IPS DF 4.7 (cell line): ENCODE data around the gene PRKCZ.

Experiments used
- DNase-seq: peaks from one replicate; pipeline ENCODE4 v3.0.0-alpha.2; 2013; ENCODE audit warnings: low spot score; ENCODE audit errors: extremely low read depth

The PRKCZ gene

GRCh38 chr1:2227346-2228156 is 177.3 kb downstream of the PRKCZ start:
- DNase-seq = peak; percentile 72

DNA sequence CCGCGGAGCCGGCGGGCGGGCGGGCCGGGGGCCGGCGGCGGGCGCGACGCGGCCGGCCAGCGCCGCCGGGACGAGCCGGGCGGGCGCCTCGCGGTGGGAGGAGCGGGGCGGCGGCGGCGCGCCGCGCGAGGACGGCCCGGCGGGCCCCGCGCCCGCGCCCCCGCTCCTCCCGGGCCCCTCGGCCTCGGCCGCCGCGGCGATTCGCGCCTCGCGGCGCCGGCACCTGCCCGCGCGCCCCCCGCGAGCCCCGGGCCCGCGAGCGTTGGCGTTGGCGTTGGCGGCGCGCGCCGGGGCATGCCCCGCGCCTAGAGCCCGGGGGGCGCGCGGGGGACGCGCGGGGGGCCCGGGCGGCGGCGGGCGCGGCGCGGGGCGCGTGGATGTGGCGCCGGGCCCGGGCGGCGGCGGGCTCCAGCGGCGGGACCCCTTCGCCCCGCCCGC is 178.0 kb downstream of the PRKCZ start, which contains the start of gene SKI:
Gene SKI, plus strand, starts transcription at position 163 of the 438 bp plus-strand sequence. CDS start 448 bp downstream, outside the sequence.
- no peak for DNase-seq

DNA sequence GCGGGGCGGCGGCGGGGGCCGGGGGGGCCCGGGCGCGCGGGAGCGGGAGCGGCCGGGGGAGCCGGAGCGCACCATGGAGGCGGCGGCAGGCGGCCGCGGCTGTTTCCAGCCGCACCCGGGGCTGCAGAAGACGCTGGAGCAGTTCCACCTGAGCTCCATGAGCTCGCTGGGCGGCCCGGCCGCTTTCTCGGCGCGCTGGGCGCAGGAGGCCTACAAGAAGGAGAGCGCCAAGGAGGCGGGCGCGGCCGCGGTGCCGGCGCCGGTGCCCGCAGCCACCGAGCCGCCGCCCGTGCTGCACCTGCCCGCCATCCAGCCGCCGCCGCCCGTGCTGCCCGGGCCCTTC is 178.5 kb downstream of the PRKCZ start:
- DNase-seq = no peak

DNA sequence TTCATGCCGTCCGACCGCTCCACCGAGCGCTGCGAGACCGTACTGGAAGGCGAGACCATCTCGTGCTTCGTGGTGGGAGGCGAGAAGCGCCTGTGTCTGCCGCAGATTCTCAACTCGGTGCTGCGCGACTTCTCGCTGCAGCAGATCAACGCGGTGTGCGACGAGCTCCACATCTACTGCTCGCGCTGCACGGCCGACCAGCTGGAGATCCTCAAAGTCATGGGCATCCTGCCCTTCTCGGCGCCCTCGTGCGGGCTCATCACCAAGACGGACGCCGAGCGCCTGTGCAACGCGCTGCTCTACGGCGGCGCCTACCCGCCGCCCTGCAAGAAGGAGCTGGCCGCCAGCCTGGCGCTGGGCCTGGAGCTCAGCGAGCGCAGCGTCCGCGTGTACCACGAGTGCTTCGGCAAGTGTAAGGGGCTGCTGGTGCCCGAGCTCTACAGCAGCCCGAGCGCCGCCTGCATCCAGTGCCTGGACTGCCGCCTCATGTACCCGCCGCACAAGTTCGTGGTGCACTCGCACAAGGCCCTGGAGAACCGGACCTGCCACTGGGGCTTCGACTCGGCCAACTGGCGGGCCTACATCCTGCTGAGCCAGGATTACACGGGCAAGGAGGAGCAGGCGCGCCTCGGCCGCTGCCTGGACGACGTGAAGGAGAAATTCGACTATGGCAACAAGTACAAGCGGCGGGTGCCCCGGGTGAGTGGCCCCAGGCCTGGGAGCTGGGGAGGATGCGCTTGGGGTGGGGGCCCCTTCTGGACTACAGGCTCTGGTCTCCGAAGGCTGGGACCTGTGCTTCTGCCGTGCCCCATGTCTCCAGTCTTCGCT is 179.0 kb downstream of the PRKCZ start:
- no peak for DNase-seq

DNA sequence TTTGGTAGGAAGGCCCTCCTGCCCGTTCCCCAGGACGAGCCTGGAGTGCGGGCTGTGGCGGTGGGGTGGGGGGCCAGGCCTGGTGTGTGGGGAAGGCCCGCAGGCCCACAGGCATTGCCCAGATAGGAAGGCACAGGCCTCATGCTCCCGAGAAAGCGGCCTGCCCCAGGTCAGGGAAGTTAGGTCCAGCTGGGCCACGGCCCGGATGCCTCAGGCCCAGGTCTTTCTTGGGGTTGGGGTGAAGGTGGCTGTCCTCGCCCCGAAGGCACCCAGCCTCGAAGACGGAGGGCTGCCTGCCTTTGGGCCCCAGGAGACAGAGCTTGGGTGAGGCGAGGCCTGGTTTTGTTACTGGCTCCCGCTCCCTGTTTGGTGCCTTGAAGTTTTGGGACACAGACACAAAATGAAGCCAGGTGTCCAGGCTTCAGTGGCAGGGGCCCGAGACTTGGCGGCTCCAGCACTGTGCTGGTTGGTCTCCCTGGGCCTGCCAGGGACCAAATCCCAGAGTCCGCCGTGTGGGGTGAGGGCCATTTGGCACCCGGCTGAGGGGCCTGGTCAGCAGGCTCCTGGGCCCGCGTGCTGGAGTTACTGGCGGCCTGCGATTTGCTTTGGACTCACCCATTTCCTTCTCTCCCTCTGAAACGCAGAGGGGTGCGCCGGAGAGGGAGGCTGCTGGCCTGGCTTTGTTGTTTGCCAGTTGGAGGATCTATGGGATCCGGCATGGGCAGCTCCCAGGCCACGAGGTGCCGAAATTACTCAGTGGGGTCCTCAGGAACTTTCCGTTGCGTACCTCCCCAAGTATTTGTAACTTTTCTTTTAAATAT is 179.9 kb downstream of the PRKCZ start:
- no peak for DNase-seq

- no peak for DNase-seq
Observed at GRCh38 chr1:2230781-2231531, 180.7 kb downstream of the PRKCZ start.

GRCh38 chr1:2231532-2232254 is 181.5 kb downstream of the PRKCZ start:
- DNase-seq = no peak

DNA sequence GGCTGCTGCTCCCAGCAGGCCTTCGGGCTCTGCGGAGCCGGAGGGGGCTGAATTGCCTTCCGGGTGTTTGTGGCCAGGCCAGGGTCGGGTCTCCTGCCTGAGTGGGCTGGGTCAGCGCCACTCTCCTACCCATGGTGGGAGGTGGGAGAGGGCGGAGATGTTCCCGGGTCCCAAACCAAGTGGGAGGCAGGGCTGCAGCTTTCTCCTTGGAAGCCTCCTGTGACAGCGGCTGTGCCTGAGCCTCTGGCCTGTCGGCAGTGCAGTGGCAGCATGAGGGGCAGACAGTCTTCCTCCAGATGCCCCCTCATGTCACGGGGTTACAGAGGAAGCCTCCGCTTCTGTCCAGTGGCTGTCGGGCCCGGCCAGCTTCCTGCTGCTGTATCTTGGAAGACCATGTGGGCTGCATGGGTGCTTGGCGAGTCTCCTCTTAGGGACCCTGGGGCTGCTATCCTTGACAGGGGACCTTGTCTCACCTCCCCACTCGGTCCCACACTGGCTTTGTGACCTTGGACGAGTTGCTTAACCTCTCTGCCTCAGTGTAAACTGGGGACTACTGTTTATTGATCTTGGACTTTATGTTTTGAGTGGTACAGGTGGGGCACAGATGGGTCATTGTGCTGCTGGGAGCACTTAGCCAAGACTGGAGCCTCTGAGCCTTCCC is 182.2 kb downstream of the PRKCZ start:
- no peak for DNase-seq

DNA sequence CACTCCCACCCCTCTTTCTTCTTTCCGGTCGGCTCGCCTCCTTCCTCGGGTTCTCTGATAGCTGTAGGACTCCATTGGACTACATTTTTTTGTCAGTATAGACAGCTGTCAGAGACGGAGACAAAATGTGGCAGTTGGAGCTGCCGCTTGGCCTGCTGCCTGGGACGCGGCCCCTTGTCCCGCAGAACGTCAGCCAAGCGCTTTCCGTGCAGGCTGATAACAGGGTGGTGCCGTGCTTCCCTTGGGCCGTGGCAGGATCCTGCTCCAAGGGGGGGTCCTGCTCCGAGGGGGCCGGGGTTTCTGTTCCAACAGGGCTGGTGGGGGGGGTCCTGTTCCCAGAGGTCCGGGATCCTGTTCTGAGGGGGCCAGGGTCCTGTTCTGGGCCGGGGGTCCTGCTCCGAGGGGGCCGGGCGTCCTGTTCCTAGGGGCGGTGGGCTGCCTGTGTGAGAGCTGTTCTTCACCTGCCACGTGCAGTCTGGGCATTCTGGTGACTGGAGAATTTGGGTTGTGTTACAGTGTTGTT is 182.8 kb downstream of the PRKCZ start:
- DNase-seq = no peak

DNA sequence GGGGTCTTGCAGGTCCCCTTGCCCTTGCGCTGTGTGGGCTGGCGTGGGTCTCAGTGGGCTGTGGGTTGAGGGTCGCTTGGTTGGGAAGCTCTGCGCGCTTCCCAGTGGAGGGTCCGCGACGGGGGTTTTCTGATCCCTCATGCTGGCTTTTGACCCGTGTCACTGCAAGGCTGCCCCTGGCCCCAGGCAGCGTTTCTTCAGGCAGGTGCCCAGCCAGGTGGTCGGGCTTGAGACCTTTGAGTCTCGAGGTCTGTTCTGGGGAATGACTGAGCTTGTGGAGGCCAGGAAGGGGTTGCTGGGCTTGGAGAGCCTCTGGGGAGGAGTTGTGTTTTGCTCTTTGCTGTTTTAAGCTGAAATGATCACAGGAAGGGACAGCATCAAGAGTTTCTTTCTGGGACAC is 183.3 kb downstream of the PRKCZ start:
- no peak for DNase-seq

GRCh38 chr1:2233997-2234761 is 184.0 kb downstream of the PRKCZ start:
- no peak for DNase-seq

DNA sequence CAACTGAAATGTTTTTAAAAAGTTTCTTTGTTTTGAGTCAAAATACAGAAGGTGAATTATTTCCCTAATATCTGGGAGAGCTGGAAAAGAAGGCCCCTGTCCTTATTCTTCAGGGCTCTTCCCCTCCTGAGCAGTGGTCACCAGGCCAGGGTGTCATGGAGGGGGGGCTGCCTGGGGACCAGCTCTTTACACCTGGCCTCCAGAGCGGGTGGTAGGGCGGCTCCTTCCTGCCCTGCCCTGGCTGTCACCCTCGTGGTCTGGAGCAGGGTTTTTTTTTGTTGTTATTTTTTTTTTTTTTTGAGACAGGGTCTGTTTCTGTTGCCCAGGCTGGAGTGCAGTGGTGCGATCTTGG is 184.5 kb downstream of the PRKCZ start:
- DNase-seq = no peak
